ENCODE results near the gene RAB20.

DNA sequence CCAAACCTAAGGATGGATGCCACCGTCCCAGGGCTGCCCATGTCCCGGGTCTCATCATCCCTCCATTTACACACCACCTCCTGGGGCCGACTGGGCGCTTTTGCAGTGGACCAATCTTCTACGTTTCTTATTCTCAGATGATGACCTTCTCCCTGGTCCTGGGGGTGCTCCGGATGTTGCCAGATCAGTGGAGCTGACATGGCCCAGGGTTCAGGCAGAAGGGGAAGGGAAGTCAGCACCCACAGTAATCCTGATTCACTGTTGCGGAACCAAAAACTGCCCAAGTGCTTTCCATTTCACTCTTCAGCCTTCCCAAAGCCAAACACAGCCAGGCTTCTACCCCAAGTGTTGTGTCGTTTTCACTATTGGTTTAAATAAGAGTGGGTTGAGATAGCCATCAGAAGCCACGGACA lies 29.8 kb downstream of the RAB20 start:
- TF ChIP-seq, protein P1, sequence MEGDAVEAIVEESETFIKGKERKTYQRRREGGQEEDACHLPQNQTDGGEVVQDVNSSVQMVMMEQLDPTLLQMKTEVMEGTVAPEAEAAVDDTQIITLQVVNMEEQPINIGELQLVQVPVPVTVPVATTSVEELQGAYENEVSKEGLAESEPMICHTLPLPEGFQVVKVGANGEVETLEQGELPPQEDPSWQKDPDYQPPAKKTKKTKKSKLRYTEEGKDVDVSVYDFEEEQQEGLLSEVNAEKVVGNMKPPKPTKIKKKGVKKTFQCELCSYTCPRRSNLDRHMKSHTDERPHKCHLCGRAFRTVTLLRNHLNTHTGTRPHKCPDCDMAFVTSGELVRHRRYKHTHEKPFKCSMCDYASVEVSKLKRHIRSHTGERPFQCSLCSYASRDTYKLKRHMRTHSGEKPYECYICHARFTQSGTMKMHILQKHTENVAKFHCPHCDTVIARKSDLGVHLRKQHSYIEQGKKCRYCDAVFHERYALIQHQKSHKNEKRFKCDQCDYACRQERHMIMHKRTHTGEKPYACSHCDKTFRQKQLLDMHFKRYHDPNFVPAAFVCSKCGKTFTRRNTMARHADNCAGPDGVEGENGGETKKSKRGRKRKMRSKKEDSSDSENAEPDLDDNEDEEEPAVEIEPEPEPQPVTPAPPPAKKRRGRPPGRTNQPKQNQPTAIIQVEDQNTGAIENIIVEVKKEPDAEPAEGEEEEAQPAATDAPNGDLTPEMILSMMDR (IDR thresholded peaks at IDR 0.05) = no peak
- no peak for TF ChIP-seq POLR2A (IDR thresholded peaks at IDR 0.05)
